T47D (cell line): ENCODE results near the gene GET4.

Experiments
- DNase-seq, 2 experiments: peaks; one replicate each; pipeline versions ENCODE4 v3.0.0 to v3.0.0-alpha.2; 2011 to 2012; ENCODE audit warnings: low read depth in 1 of 2, low spot score in 1 of 2
- JUND ChIP-seq: IDR thresholded peaks from 2 replicates; pipeline ENCODE4 v1.6.1; 2012; ENCODE audit warnings: low read depth
- in situ Hi-C: cut with HindIII; loops from 2 replicates; pipeline ENCODE4 v1.10.0; 2016; ENCODE audit warnings: low sequenced_read_pairs, low pct_unique_long_range_greater_than_20kb

The GET4 gene

DNA sequence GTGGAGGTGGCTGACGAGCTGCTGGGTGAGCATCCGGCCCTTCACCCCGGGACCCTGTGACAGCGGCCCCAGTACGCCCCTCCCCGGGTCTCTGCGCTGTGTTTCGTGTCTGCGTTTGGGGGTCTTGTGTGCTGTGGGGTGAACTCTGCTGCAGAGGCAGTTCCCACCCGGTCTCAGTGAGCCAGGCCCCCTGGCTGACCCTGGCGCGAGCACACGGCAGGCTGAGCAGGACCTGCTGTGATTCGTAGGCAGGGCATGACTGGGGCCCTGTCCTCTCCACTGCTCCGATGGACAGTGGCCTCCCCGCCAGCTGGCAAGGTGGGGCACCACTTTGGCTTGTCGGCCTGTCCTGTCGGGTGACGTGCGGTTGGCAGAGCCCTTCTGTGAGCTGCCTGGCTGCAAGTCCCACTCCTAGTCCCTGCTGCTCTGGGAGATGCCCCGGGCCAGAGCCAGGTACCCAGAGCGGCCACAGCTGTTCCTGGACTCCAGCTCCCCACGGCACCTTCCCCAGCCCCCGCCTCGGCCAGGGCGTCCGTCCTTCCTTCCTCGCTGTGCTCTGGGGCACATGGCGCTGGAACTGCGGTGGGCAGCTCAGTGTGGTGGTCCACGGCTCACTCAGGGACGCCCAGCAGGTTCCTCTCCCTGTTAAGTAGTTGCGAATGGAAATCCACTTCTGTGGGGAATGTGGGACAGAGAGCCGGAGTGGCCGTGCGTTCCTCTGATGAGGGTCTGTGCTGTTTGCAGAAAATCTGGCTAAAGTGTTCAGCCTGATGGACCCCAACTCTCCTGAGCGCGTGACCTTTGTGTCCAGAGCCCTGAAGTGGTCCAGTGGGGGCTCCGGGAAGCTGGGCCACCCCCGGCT, 10.5 kb downstream of the GET4 start:
- no peak for TF ChIP-seq JUND
- DNase-seq, result no peak
- in situ Hi-C loops, result no loop called here

DNA sequence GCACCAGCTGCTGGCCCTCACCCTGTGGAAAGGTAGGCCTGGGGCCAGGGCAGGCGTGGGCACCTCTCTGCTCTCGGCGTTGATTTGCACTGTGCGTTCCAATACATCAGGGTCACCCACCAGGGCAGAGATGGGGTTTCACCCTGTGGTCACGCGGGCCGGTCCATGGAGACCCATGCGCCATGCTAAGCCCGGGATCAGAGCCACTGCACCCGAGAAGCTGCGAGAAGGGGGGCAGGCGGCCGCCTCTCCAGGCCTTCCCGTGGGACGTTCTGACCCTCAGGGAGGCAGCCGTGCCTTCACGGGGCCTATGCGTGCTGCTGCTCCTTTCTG, 11.1 kb downstream of the GET4 start:
- no peak for DNase-seq
- no peak for TF ChIP-seq JUND
- in situ Hi-C loops, result no loop called here

DNA sequence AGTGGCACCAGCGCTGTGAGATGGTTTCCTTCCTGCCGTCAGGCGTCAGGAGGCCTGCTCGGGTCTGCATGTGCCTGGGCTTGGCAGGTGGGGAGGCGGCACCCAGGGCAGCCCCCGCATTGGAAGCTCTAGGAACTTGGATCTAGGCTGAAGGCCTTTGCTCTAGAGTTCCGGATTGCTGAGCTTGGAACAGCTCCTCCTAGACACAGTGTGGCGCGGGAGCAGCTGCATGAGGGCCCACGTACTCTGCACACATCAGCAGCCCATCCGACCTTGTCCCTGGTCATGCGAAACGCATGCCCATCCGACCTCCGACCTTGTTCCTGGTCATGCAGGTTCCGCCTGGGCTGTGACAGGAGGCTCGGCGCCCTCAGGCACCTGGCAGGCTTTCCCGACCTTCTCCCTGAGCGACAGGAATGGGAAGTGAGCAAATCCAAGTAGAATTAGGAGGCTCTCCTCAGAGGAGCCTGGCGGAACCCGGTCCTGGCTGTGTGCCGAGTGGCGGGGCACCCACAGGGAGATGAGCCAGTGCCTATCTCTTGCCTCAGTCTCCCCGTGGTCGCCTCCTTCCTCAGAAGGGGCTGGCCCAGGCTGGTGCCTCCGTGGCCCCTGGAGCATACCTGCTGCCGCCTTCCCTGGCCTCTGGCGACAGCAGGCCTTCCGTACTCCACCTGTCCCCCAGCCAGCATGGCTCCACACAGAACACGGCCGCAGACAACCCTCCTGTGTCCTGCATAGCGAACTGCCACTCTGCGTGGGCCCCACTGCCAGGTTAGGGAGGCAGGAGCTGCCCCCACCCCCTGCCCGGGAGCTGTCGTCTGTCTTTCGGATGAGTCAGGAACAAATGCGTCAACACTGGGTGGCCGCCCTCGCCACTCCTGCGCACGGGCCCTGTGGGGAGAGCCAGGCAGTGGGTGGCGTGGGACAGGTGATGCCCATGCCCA, 12.0 kb downstream of the GET4 start:
- no peak for TF ChIP-seq JUND
- in situ Hi-C loops, result no loop called here
- DNase-seq, result peak in 1 of 2 experiments; percentile 55

DNA sequence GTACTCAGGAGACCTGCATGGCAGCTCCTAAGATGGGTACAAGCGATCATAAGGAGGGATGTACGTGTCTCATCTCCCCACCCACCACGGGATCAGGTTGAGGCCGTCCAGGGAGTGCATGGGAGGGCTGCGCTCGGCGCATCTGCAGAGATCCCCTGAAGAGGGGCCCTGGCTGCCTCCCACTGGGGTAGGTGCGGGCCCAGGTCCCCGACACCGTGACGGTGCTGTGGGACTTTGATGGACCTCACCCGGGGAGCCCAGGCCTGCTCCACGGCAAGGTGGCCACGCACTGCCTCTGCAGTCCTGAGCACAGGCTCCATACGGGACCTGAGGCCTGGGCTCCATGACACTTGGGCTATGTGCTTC, 12.7 kb downstream of the GET4 start:
- in situ Hi-C loops, result no loop called here
- no peak for TF ChIP-seq JUND
- no peak for DNase-seq

DNA sequence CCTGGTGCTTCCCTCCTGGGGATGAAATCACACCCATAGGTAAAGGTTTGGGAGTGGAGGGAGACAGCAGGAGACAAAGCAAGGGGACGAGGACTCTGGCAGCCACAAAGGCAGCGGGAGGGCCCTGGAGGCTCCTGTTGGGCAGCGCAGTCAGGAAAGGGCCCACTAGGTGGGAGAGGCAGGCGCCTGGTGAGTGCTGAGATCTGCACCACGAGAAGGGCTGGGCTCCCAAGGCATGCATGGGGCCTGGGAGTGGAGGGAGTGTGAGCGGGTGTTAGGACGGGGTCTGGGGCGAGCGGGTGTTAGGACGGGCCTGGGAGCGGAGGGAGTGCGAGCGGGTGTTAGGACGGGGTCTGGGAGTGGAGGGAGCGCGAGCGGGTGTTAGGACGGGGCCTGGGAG, 13.0 kb downstream of the GET4 start:
- in situ Hi-C loops, result no loop called here
- no peak for TF ChIP-seq JUND

DNA sequence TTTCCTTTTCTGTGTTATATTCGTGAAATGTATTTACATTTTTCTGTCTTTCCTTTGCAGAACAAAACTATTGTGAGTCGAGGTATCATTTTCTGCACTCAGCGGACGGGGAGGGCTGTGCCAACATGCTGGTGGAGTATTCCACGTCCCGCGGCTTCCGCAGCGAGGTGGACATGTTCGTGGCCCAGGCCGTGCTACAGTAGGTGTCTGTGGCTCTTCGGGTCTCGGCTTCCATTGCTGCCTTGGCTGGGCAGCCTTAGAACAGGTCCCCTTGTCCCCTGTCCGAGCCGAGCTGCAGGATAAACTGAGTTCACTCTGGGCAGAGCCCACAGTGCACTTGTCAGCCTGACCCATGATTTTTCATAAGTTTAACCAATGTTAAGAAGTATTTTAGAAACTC, 14.5 kb downstream of the GET4 start:
- in situ Hi-C loops, result no loop called here
- TF ChIP-seq JUND, result no peak
- no peak for DNase-seq

More for the DNA sequence above, 13.0 kb downstream of the GET4 start:
- no peak for DNase-seq

DNA sequence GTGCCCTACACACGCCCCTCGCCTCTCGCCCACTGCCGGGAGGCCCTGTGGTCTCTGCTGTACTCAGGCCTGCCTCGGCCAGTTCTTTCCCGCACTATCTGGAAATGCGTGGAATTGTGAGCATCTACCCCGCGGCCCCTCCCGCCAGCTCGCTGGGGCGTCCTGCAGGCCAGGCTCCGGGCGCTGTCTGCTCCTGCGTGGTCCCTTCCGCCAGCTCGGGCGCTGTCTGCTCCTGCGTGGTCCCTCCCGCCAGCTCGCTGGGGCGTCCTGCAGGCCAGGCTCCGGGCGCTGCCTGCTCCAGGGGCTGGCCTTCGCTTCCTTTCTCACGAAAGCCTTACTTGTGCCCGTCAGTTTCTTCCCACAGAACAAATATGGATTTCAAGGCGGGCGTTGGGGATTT, 14.9 kb downstream of the GET4 start:
- no peak for DNase-seq
- TF ChIP-seq JUND, result no peak
- in situ Hi-C loops, result no loop called here

DNA sequence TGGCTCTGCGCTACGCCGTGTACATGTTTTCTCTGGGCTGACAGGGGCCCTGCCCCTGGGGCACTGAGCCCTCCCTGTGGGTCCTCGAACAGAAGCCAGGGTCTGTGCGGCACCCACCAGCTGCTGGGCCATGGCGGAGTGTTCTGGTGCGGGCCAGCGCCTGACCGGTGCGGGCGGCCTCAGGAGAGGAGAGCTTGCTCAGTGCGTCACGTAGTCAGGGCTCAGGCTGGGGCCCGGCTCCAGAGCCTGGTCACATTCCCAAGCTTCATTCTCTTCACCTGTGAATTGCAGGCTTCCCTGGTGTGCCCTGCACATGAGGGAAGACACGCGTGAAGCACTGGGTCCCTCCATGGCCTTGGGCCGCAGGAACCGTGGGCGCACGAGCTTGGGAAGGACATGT, 15.5 kb downstream of the GET4 start:
- in situ Hi-C loops, result no loop called here

DNA sequence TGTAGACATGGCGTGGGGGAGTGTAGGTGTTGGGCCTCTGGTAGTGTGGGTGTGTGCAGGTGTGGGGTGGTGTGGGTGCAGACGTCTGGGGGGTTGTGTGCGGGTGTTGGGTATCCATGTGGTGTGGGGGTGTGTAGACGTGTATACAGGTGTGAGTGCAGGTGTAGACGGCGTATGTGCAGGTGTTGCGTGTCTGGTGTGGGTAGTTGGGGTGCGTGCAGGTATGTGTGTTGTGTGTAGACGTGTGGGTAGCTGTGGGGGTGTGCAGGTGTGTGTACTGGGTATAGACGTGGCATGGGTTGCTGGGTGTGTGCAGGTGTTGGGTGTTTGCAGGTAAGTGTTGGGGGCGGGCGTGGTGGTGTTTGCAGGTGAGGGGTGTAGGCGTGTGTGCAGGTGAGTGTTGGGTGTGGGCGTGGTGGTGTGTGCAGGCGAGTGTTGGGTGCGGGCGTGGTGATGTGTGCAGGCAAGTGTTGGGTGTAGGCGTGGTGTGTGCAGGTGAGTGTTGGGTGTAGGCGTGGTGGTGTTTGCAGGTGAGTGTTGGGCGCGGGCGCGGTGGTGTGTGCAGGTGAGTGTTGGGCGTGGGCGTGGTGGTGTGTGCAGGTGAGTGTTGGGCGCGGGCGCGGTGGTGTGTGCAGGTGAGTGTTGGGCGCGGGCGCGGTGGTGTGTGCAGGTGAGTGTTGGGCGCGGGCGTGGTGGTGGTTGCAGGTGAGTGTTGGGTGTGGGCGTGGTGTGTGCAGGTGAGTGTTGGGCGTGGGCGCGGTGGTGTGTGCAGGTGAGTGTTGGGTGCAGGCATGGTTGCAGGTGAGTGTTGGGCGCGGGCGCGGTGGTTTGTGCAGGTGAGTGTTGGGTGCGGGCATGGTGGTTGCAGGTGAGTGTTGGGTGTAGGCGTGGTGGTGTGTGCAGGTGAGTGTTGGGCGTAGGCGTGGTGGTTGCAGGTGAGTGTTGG, 16.6 kb downstream of the GET4 start:
- no peak for TF ChIP-seq JUND
- in situ Hi-C loops, result no loop called here
- DNase-seq, result no peak

More for the DNA sequence above, 15.5 kb downstream of the GET4 start:
- no peak for TF ChIP-seq JUND
- DNase-seq, result no peak

DNA sequence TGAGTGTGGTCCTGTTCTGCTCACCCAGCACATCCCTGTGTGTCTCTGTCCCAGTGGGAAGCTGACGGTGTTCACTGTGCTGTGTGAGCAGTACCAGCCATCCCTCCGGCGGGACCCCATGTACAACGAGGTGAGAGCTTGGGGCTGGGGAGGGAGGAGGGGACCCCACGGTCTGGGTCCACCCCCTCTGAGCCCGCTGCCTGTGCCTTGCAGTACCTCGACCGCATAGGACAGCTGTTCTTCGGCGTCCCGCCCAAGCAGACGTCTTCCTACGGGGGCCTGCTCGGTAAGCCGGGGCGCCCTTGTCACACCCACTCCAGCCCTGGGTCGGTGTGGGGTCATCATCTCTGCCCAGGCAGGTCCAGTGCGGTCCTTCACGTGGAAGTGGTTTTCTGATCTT, 17.3 kb downstream of the GET4 start:
- TF ChIP-seq JUND, result no peak
- in situ Hi-C loops, result no loop called here
- no peak for DNase-seq

DNA sequence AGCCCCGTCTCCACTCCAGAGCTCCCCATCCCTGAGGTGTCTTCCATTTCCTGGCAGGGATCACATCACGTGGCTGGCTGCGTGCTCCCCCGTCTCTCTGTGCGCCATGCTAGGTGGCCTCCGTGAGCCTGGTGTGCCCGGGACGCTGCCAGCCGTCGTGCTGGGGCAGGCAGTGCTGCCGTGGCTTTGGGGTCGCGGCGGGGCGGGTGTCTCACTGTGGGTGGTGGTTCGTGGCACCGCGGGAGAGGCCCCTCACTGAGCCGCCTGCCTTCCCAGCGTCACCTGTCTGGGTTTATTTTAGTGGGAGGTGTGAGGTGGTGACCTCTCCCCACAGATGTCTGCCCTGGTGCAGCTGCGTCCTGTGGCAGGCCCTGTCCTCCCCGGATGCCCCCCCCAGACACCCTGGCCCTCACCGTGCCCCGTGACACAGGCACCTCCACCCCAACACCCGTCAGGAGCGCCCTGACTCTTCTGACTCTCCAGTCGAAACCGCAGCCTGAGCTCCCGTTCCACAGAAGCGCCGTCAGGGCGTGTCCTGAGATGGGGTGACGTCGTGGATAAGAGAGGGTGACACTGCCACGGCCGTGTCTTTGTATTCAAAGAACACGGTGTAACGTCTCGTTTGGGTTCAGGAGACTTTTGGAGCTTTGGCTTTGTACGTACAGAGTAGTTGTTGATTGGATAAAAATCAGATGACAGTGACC, 18.0 kb downstream of the GET4 start:
- no peak for TF ChIP-seq JUND
- in situ Hi-C loops, result no loop called here
- no peak for DNase-seq
